ENCODE results near the gene FAM184A. TPM values are rescaled to one million over a fixed set of nuclear protein-coding genes. Genes with fewer than 3 reads are reported as not detected.

Gene FAM184A
- total RNA-seq, 1 experiment from 2014 or later, result 8.7 TPM

DNA sequence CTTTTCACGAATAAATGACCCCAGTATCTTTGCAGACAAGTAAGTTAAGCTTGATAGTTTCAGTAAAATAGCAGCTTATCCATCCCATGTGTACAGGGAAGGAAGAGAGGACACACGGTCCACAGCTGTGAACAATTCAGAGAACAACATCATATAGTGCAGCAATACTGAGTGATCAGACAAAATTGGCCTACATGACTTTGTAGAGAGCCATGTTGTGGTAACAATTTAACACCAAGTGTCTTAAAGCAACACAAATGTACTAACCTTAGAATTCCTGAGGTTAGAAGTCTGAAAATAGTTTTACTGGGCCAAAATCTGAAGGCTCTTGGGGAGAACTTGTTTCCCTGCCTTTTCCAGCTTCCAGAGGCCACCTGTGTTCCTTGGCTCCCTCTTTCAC, 12.5 kb downstream of the FAM184A start:
- TF ChIP-seq SIN3A (IDR thresholded peaks at IDR 0.05; ENCODE audit: borderline replicate concordance, insufficient read depth, low read depth, low read length) (no peak), TCF7L2 (IDR thresholded peaks at IDR 0.05; ENCODE audit: low read depth, low read length) (no peak), POLR2AphosphoS5 (IDR thresholded peaks at IDR 0.05; ENCODE audit: low read depth, low read length) (no peak)
- TF ChIP-seq, protein P1, sequence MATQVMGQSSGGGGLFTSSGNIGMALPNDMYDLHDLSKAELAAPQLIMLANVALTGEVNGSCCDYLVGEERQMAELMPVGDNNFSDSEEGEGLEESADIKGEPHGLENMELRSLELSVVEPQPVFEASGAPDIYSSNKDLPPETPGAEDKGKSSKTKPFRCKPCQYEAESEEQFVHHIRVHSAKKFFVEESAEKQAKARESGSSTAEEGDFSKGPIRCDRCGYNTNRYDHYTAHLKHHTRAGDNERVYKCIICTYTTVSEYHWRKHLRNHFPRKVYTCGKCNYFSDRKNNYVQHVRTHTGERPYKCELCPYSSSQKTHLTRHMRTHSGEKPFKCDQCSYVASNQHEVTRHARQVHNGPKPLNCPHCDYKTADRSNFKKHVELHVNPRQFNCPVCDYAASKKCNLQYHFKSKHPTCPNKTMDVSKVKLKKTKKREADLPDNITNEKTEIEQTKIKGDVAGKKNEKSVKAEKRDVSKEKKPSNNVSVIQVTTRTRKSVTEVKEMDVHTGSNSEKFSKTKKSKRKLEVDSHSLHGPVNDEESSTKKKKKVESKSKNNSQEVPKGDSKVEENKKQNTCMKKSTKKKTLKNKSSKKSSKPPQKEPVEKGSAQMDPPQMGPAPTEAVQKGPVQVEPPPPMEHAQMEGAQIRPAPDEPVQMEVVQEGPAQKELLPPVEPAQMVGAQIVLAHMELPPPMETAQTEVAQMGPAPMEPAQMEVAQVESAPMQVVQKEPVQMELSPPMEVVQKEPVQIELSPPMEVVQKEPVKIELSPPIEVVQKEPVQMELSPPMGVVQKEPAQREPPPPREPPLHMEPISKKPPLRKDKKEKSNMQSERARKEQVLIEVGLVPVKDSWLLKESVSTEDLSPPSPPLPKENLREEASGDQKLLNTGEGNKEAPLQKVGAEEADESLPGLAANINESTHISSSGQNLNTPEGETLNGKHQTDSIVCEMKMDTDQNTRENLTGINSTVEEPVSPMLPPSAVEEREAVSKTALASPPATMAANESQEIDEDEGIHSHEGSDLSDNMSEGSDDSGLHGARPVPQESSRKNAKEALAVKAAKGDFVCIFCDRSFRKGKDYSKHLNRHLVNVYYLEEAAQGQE (IDR thresholded peaks at IDR 0.05; ENCODE audit: insufficient read depth in 1 of 2, low read depth in 2 of 2, low read length in 1 of 2), result no peak
- TF ChIP-seq, protein P2, sequence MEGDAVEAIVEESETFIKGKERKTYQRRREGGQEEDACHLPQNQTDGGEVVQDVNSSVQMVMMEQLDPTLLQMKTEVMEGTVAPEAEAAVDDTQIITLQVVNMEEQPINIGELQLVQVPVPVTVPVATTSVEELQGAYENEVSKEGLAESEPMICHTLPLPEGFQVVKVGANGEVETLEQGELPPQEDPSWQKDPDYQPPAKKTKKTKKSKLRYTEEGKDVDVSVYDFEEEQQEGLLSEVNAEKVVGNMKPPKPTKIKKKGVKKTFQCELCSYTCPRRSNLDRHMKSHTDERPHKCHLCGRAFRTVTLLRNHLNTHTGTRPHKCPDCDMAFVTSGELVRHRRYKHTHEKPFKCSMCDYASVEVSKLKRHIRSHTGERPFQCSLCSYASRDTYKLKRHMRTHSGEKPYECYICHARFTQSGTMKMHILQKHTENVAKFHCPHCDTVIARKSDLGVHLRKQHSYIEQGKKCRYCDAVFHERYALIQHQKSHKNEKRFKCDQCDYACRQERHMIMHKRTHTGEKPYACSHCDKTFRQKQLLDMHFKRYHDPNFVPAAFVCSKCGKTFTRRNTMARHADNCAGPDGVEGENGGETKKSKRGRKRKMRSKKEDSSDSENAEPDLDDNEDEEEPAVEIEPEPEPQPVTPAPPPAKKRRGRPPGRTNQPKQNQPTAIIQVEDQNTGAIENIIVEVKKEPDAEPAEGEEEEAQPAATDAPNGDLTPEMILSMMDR (IDR thresholded peaks at IDR 0.05), result no peak
- in situ Hi-C loops (cut with HindIII; ENCODE audit: low pct_unique_long_range_greater_than_20kb, low sequenced_read_pairs), result no loop called here
- CTCF ChIA-PET, result interaction anchor here (0.6 kb wide), 1 partner anchor 41 kb away, joined by 3 read pairs; no protein-coding TSS in a partner anchor
- Histone ChIP-seq H3K4me3 (ENCODE audit: low read depth in 2 of 2, low read length in 2 of 2) (no peak overlapping the region), H3K27ac (ENCODE audit: low read length) (no peak overlapping the region), H3K36me3 (ENCODE audit: control insufficient read depth, insufficient read depth, low read length) (no peaks in the 10 kb centered on the region), H3K9me3 (ENCODE audit: control insufficient read depth, insufficient read depth, low read depth, low read length) (no peaks in the 10 kb centered on the region), H3K27me3 (ENCODE audit: control insufficient read depth, insufficient read depth, low read length) (no peaks in the 10 kb centered on the region), H3K4me1 (ENCODE audit: control insufficient read depth, insufficient read depth, low read length) (no peaks in the 10 kb centered on the region)
- BruUV-seq (replicated peaks), result no TSS peak
- intact Hi-C loops (cut with micrococcal nuclease; ENCODE audit: unreplicated experiment), result no loop called here
- ATAC-seq (no peak), DNase-seq (ENCODE audit: low read depth, low spot score) (no peak)
- POLR2A ChIA-PET, result no interaction called here

DNA sequence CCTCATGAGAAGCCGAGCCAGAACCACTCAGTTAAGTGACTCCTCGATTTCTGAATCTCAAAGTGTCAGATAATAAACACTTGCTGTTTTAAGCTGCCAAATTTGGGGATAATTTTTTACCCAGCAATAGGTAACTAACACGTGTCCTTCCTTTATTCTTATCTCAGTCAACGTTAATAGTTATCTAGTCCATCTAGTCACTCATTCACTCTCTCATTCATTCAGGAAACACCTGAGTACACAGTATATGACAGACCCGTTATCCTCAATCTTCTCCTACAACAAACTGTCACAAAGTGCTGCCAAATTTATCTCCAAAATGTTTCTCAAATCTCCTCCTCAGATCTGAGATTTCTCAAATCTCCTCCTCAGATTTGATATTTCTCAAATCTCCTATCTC, 13.1 kb downstream of the FAM184A start:
- H3K27ac ChIP-seq (ENCODE audit: low read length), result no peak overlapping the region
- no peak for DNase-seq (ENCODE audit: low read depth, low spot score)
- in situ Hi-C loops (cut with HindIII; ENCODE audit: low pct_unique_long_range_greater_than_20kb, low sequenced_read_pairs), result no loop called here
- POLR2A ChIA-PET, result no interaction called here
- CTCF ChIA-PET, result interaction anchor here (0.6 kb wide), 1 partner anchor 41 kb away, joined by 3 read pairs; no protein-coding TSS in a partner anchor
- intact Hi-C loops (cut with micrococcal nuclease; ENCODE audit: unreplicated experiment), result no loop called here
- H3K4me1 ChIP-seq (ENCODE audit: control insufficient read depth, insufficient read depth, low read length), result no peaks in the 10 kb centered on the region
- H3K36me3 ChIP-seq (ENCODE audit: control insufficient read depth, insufficient read depth, low read length), result no peaks in the 10 kb centered on the region
- no peaks in the 10 kb centered on the region for H3K9me3 ChIP-seq (ENCODE audit: control insufficient read depth, insufficient read depth, low read depth, low read length)
- no peak overlapping the region for H3K4me3 ChIP-seq (ENCODE audit: low read depth in 2 of 2, low read length in 2 of 2)
- no peaks in the 10 kb centered on the region for H3K27me3 ChIP-seq (ENCODE audit: control insufficient read depth, insufficient read depth, low read length)
- ATAC-seq, result no peak
- TF ChIP-seq, protein P1 (IDR thresholded peaks at IDR 0.05; ENCODE audit: insufficient read depth in 1 of 2, low read depth in 2 of 2, low read length in 1 of 2), result no peak
- TF ChIP-seq, protein P2 (IDR thresholded peaks at IDR 0.05), result no peak
- no peak for TF ChIP-seq POLR2AphosphoS5 (IDR thresholded peaks at IDR 0.05; ENCODE audit: low read depth, low read length)
- no peak for TF ChIP-seq TCF7L2 (IDR thresholded peaks at IDR 0.05; ENCODE audit: low read depth, low read length)
- no peak for TF ChIP-seq SIN3A (IDR thresholded peaks at IDR 0.05; ENCODE audit: borderline replicate concordance, insufficient read depth, low read depth, low read length)
- no TSS peak for BruUV-seq (replicated peaks)
